Tibial nerve (tissue), 4 donors: ENCODE results near the gene PCK2. TPM values are rescaled to one million over a fixed set of nuclear protein-coding genes. Genes with fewer than 3 reads are reported as not detected.

Experiments
- DNase-seq, 2 donors: peaks; one replicate each; pipeline ENCODE4 v3.0.0-alpha.2; 2019; ENCODE audit warnings: low spot score in 2 of 2
- H3K27ac ChIP-seq, 4 donors: fragments of 200-600 bp; sonication (generic) in 3 of 4; one replicate each; pipeline ENCODE4 v1.5.1; 2017 to 2019; ENCODE audit warnings: mild to moderate bottlenecking in 1 of 4
- H3K27me3 ChIP-seq, 2 donors: fragments of 200-600 bp; sonication (generic) in 1 of 2; one replicate each; pipeline versions ENCODE4 v1.5.1 to v1.6.0; 2017 to 2019
- H3K36me3 ChIP-seq, 3 donors: fragments of 200-600 bp; sonication (generic); one replicate each; pipeline ENCODE4 v1.5.1; 2018 to 2019
- H3K4me1 ChIP-seq, 4 donors: fragments of 200-600 bp; sonication (generic) in 3 of 4; one replicate each; pipeline ENCODE4 v1.5.1; 2017 to 2019
- H3K4me3 ChIP-seq, 4 donors: fragments of 200-600 bp; sonication (generic) in 3 of 4; one replicate each; pipeline ENCODE4 v1.5.1; 2017 to 2019; ENCODE audit warnings: mild to moderate bottlenecking in 1 of 4, moderate library complexity in 1 of 4
- H3K9me3 ChIP-seq, 4 donors: fragments of 200-600 bp; sonication (generic) in 3 of 4; one replicate each; pipeline ENCODE4 v1.5.1; 2017 to 2019
- EP300 ChIP-seq, 2 donors: sonication (generic); formaldehyde crosslinking; IDR thresholded peaks; one replicate each; pipeline ENCODE4 v1.6.1; 2017; ENCODE audit warnings: antibody characterized with exemption in 2 of 2, mild to moderate bottlenecking in 1 of 2
- POLR2A ChIP-seq, 2 donors: fragments of 450-650 bp; IDR thresholded peaks; one replicate each; pipeline ENCODE4 v1.6.1; 2017; ENCODE audit warnings: antibody characterized with exemption in 2 of 2, mild to moderate bottlenecking in 2 of 2, moderate library complexity in 2 of 2
- WGBS, 2 donors: methylation state at CpG; one replicate each; pipeline ENCODE4 v1.1.5; 2018; 5-methylcytosine and 5-hydroxymethylcytosine counted together
- total RNA-seq, 4 donors: library from RNA; depleted of rRNA; stranded (reverse); fragments of >200 nt; gene quantifications; one replicate each; pipeline ENCODE4 v1.1.0, GENCODE V29; 2016
- TF ChIP-seq, protein P1 (sequence below), 5 experiments: fragments of 200-600 bp in 3 of 5; fragments of 450-650 bp in 2 of 5; sonication (generic) in 3 of 5; IDR thresholded peaks; one replicate each; pipeline ENCODE4 v1.5.1; 2016 to 2019; ENCODE audit warnings: antibody characterized with exemption in 5 of 5, mild to moderate bottlenecking in 3 of 5, moderate library complexity in 2 of 5

PCK2 gene
- total RNA-seq, 4 donors from 2014 or later: 28.9 to 49.2 (median 34.3) TPM

DNA sequence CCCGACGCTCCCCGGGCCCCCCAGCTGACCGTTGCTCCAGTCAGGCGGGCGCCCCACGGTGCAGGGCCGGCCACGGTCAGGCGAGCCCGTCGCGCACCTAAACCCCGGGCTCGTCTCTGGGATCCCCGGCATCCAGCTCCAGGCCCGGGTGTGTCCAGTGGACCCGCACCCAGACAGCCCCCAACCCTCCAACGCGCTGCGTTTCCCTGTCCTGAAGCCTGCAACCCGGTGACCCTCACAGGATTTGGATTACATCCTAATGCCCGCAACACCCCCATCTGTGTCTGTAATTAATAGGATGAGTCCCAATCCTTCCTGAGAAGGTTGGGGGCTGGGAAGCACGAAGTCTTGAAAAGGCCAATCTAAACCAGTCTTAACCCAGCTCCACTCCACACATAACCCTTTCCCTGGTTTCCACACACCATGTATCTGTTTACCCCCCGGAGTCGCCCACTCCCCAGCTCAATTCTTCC lies 12.3 kb upstream of the PCK2 start:
- 30 to 44% methylated on average over 20 to 23 of the region's 26 CpGs for WGBS, 2 donors
- DNase-seq: no peak
- TF ChIP-seq, protein P1, sequence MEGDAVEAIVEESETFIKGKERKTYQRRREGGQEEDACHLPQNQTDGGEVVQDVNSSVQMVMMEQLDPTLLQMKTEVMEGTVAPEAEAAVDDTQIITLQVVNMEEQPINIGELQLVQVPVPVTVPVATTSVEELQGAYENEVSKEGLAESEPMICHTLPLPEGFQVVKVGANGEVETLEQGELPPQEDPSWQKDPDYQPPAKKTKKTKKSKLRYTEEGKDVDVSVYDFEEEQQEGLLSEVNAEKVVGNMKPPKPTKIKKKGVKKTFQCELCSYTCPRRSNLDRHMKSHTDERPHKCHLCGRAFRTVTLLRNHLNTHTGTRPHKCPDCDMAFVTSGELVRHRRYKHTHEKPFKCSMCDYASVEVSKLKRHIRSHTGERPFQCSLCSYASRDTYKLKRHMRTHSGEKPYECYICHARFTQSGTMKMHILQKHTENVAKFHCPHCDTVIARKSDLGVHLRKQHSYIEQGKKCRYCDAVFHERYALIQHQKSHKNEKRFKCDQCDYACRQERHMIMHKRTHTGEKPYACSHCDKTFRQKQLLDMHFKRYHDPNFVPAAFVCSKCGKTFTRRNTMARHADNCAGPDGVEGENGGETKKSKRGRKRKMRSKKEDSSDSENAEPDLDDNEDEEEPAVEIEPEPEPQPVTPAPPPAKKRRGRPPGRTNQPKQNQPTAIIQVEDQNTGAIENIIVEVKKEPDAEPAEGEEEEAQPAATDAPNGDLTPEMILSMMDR (IDR thresholded peaks at IDR 0.05): no peak
- TF ChIP-seq EP300 (IDR thresholded peaks at IDR 0.05) (no peak), POLR2A (IDR thresholded peaks at IDR 0.05) (no peak)
- peak overlapping the region; percentile 32 to 67 (median 50) for H3K4me3 ChIP-seq
- no peaks in the 10 kb centered on the region for H3K36me3 ChIP-seq
- H3K4me1 ChIP-seq: peaks cover 0 to 14% (median 3%) of the 10 kb centered on the region in 4 donors
- no peaks in the 10 kb centered on the region for H3K9me3 ChIP-seq
- H3K27me3 ChIP-seq: peaks cover 0 to 40% of the 10 kb centered on the region in 2 donors
- peak overlapping the region in 2 of 4 donors; percentile 53 to 82 for H3K27ac ChIP-seq

DNA sequence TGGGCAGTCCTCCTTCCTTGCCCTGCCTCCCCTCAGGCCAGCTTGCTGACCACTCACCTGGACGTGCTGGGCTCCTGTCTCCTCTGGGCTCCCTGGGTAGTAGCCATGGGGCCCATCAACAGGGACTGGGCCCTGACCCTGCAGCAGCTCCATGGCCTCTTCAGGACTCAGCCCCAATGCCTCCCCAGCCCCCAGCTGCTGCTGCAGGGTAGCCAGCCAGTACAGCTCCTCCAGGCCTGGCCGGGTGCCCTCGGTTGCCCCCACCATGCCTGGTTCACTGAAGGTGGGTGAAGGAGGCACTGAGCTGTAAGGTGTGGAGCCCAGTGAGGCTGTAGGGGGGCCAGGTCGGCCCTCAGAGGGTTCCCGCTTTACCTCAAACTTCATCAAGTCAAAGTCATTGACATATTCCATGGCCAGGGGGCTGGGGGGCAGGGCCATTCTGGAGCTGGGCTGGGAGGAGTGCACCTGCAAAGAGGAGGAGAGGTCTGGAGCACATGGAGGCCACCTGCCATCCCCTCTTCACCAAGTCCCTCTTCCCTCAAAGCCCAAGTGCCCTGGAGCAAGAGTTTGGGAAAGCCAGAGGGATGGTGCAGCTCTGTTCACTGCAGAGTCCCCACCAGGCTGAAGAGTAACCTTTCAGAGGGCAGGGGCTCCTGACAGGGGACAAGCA lies 11.6 kb upstream of the PCK2 start:
- WGBS, 2 donors: 79 to 95% methylated on average over 5 of the region's 5 CpGs
- peaks cover 0 to 38% of the 10 kb centered on the region in 2 donors for H3K27me3 ChIP-seq
- H3K36me3 ChIP-seq: no peaks in the 10 kb centered on the region
- no peak overlapping the region for H3K27ac ChIP-seq
- no peaks in the 10 kb centered on the region for H3K9me3 ChIP-seq
- H3K4me1 ChIP-seq: peaks cover 0 to 14% (median 3%) of the 10 kb centered on the region in 4 donors
- TF ChIP-seq EP300 (IDR thresholded peaks at IDR 0.05): no peak
- TF ChIP-seq, protein P1 (IDR thresholded peaks at IDR 0.05): no peak
- H3K4me3 ChIP-seq: no peak overlapping the region
- no peak for DNase-seq

DNA sequence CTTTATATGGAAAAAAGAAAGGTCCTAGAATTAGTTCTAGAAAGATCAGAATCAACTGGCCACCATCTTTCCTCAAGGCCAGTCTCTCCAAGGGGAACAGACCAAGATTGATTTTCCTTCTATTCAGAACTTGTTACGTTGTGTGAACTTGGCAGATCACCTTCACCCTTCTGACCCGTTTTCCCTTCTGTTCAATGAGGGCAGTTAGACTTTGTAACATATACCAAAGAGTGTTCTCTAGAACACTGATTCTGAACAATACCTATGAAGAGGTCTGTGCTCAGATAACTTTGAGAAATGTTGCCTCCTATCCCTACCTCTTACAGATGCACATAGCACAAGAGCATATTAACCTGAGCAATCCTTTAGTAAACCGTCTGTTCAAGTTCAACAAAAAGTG lies 10.6 kb upstream of the PCK2 start:
- Histone ChIP-seq H3K36me3 (no peaks in the 10 kb centered on the region), H3K4me1 (peaks cover 0 to 14% (median 3%) of the 10 kb centered on the region in 4 donors), H3K9me3 (no peaks in the 10 kb centered on the region), H3K4me3 (no peak overlapping the region), H3K27me3 (peaks cover 0 to 32% of the 10 kb centered on the region in 2 donors), H3K27ac (no peak overlapping the region)
- TF ChIP-seq, protein P1 (IDR thresholded peaks at IDR 0.05): no peak
- TF ChIP-seq POLR2A (IDR thresholded peaks at IDR 0.05): no peak
- no peak for TF ChIP-seq EP300 (IDR thresholded peaks at IDR 0.05)
- 87% methylated on average over 3 of the region's 3 CpGs for WGBS, 2 donors
- DNase-seq: no peak

DNA sequence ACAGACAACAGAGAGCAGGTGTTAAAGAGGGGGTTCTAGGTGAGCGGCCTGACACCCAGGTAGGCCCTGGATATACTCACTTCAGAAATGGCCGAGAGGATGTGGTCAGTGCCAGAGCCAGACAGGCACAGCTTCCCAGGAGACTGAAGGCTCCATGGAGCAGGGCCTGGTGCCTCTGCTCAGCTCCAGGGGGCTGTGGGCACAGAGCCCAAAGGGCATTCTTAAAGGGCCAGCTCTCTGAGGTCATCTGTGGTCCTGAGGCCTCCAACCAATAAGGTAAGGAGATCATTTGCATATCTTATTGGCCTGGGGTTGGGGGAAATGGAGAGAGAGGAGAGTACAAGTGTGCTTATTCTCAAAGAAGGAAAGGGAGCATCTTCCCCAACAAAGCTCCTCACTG lies 9.7 kb upstream of the PCK2 start:
- Histone ChIP-seq H3K4me1 (peaks cover 0 to 14% (median 3%) of the 10 kb centered on the region in 4 donors), H3K36me3 (no peaks in the 10 kb centered on the region), H3K27me3 (peaks cover 0 to 22% of the 10 kb centered on the region in 2 donors), H3K27ac (no peak overlapping the region), H3K4me3 (no peak overlapping the region), H3K9me3 (no peaks in the 10 kb centered on the region)
- WGBS, 2 donors: 75 to 84% methylated on average over 2 of the region's 2 CpGs
- no peak for DNase-seq
- TF ChIP-seq POLR2A (IDR thresholded peaks at IDR 0.05) (no peak), EP300 (IDR thresholded peaks at IDR 0.05) (no peak)
- TF ChIP-seq, protein P1 (IDR thresholded peaks at IDR 0.05): no peak

DNA sequence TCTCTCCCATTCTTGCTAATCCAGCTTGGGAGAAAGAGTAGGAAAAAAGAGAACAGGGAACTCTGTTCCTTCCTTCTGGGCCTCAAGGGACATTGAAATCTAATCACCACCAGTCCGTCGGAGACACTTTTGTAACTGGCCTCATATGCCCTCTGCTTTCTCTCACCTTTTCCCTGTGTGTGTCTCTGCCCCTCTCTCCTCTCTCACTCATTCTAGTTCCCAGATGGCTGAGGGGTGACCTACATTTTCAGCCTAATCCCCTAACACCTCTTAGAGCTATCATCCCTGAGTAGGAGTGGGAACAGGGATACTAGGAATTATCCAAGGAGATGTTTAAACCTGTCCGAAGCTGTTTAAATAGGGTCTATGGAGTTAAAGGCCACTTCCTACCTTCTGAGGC lies 8.9 kb upstream of the PCK2 start:
- 86 to 94% methylated on average over 3 of the region's 3 CpGs for WGBS, 2 donors
- Histone ChIP-seq H3K27ac (no peak overlapping the region), H3K9me3 (no peaks in the 10 kb centered on the region), H3K36me3 (no peaks in the 10 kb centered on the region), H3K4me3 (no peak overlapping the region), H3K4me1 (peaks cover 0 to 14% (median 3%) of the 10 kb centered on the region in 4 donors), H3K27me3 (peaks cover 0 to 15% of the 10 kb centered on the region in 2 donors)
- TF ChIP-seq POLR2A (IDR thresholded peaks at IDR 0.05) (no peak), EP300 (IDR thresholded peaks at IDR 0.05) (no peak)
- TF ChIP-seq, protein P1 (IDR thresholded peaks at IDR 0.05): no peak
- no peak for DNase-seq
